ENCODE results near the gene NLRP3. TPM values are rescaled to one million over a fixed set of nuclear protein-coding genes. Genes with fewer than 3 reads are reported as not detected.
"Not testable (repeated sequence)": the region's sequence is repeated elsewhere in the genome, so short reads cannot be mapped to it uniquely, and the experiment has no call there.

Gene NLRP3
- total and polyA plus RNA-seq, 9 of the 15 experiments (the other 6 are each of a cell fraction or from before 2014, with no cell fraction given), result not detected

- no peaks in the 10 kb centered on the region for H3K79me2 ChIP-seq (ENCODE audit: control insufficient read depth, insufficient read depth, low read length)
- CTCF ChIA-PET (ENCODE audit: low intra/inter-chr PET ratio), result interaction anchor here (2.7 kb wide), 1 partner anchor 95 kb away, joined by 11 read pairs; no protein-coding TSS in a partner anchor
- 0 out of 2 replicates have a peak, but pooled peaks have one; percentile 12 for TF ChIP-seq REST (IDR thresholded peaks at IDR 0.05; ENCODE audit: borderline replicate concordance)
- no peak for TF ChIP-seq REST (CRISPR knock-in tag; IDR thresholded peaks at IDR 0.05; ENCODE audit: low read depth)
- TF ChIP-seq NFE2 (IDR thresholded peaks at IDR 0.05; ENCODE audit: low read depth), result peak; percentile 68
- no peak for TF ChIP-seq NFYB (IDR thresholded peaks at IDR 0.05; ENCODE audit: extremely low read depth, insufficient read length)
Measured at GRCh38 chr1:247392088-247392487, 23.9 kb upstream of the NLRP3 start.

DNA sequence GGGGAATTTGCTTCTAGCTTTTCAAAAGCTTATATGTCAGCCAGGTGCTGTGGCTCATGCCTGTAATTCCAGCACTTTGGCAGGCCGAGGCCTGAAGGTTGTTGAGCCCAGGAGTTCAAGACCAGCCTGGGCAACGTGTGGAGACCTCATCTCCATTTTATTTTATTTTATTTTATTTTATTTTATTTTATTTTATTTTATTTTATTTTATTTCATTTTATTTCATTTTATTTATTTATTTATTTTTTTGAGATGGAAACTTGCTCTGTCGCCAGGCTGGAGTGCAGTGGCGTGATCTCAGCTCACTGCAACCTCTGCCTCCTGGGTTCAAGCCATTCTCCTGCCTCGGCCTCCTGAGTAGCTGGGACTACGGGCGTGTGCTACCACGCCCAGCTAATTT, 20.9 kb upstream of the NLRP3 start:
- BruUV-seq (replicated peaks); H3K4me3 ChIP-seq; H3K79me2 ChIP-seq (ENCODE audit: control insufficient read depth, insufficient read depth, low read length); H3K27ac ChIP-seq (ENCODE audit: extremely low read depth, low read depth, low read length); H3K27me3 ChIP-seq (ENCODE audit: control insufficient read depth in 2 of 2, insufficient read depth in 2 of 2, low read length in 2 of 2); ATAC-seq; H3K9me3 ChIP-seq (replicated peaks; ENCODE audit: control insufficient read depth, insufficient read depth, low read depth, low read length); H2AFZ ChIP-seq (ENCODE audit: low read depth, low read length); H3K4me2 ChIP-seq (ENCODE audit: insufficient read depth, low read length); POLR2A ChIA-PET; DNase-seq (ENCODE audit: extremely low read depth in 1 of 4, low spot score in 3 of 4); H3K4me1 ChIP-seq (replicated peaks in 1 of 2; ENCODE audit: control insufficient read depth in 2 of 2, insufficient read depth in 2 of 2, low read length in 2 of 2); H3K36me3 ChIP-seq (ENCODE audit: control insufficient read depth, insufficient read depth, low read length); FAIRE-seq; H3K9ac ChIP-seq (ENCODE audit: insufficient read depth in 1 of 2, low read depth in 2 of 2, low read length in 2 of 2); H4K20me1 ChIP-seq (replicated peaks; ENCODE audit: control insufficient read depth, insufficient read depth, low read length); H3K9me1 ChIP-seq (ENCODE audit: control insufficient read depth, insufficient read depth, low read length); CTCF ChIA-PET (ENCODE audit: low intra/inter-chr PET ratio); intact Hi-C loops (cut with micrococcal nuclease); in situ Hi-C loops (cut with MboI): not testable (repeated sequence)
- 10% methylated on average over 4 of the region's 8 CpGs for WGBS (ENCODE audit: insufficient coverage, low coverage, missing lambda C conversion rate)

More at GRCh38 chr1:247392088-247392487, 23.9 kb upstream of the NLRP3 start:
- Histone ChIP-seq H3K9me1 (ENCODE audit: control insufficient read depth, insufficient read depth, low read length) (no peaks in the 10 kb centered on the region), H3K36me3 (ENCODE audit: control insufficient read depth, insufficient read depth, low read length) (no peaks in the 10 kb centered on the region), H3K9ac (ENCODE audit: insufficient read depth in 1 of 2, low read depth in 2 of 2, low read length in 2 of 2) (no peak overlapping the region), H3K27ac (ENCODE audit: extremely low read depth, low read depth, low read length) (no peak overlapping the region), H3K27me3 (ENCODE audit: control insufficient read depth in 2 of 2, insufficient read depth in 2 of 2, low read length in 2 of 2) (peaks cover 0 to 6% of the 10 kb centered on the region in 2 experiments; a peak in 2 of 5 replicates), H3K4me1 (replicated peaks in 1 of 2; ENCODE audit: control insufficient read depth in 2 of 2, insufficient read depth in 2 of 2, low read length in 2 of 2) (no peaks in the 10 kb centered on the region; a peak in 2 of 5 replicates), H2AFZ (ENCODE audit: low read depth, low read length) (no peak overlapping the region), H4K20me1 (replicated peaks; ENCODE audit: control insufficient read depth, insufficient read depth, low read length) (no peaks in the 10 kb centered on the region), H3K4me2 (ENCODE audit: insufficient read depth, low read length) (no peak overlapping the region), H3K9me3 (replicated peaks; ENCODE audit: control insufficient read depth, insufficient read depth, low read depth, low read length) (no peaks in the 10 kb centered on the region), H3K4me3 (no peak overlapping the region)
- intact Hi-C loops (cut with micrococcal nuclease), result no loop called here
- BruUV-seq (replicated peaks), result no TSS peak
- no peak for FAIRE-seq
- no peak for DNase-seq (ENCODE audit: extremely low read depth in 1 of 4, low spot score in 3 of 4)
- POLR2A ChIA-PET, result no interaction called here
- 0% methylated on average over 1 of the region's 1 CpG for WGBS (ENCODE audit: insufficient coverage, low coverage, missing lambda C conversion rate)
- in situ Hi-C loops (cut with MboI), result no loop called here
- no peak for ATAC-seq

Data from K562 (cell line).